ENCODE results near the gene DAD1.

DNA sequence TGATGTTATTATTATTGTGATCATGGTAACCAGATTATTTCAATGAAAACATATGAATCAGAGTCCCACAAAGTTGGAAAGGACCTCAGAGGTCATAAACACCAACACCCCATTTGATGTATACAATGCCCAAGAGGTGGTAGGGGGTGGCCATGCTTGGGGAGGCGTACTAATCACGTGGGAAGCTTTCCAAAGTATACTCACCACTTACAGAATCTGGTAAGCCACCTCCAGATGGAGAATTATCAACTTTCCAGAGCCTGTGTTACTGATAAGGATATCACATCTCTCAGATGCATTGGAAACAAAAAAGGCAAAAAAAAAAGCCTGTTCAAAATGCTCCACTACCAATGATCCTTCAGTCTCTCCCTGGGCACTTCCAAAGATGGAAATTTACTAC is 8.4 kb downstream of the DAD1 start:
- TF ChIP-seq CTCF (IDR thresholded peaks at IDR 0.05; ENCODE audit: low read depth, low read length) = no peak
- TF ChIP-seq EZH2phosphoT487 (IDR thresholded peaks at IDR 0.05; ENCODE audit: low read depth) = no peak
